HG03442 (cell line): Measurements from ENCODE around the gene TRPM5.
"Not testable (repeated sequence)": the region's sequence is repeated elsewhere in the genome, so short reads cannot be mapped to it uniquely, and the experiment has no call there.

Experiments used
- ATAC-seq: cut with Tn5 transposase; IDR thresholded peaks from one replicate; pipeline ENCODE4 v1.9.1; 2021; ENCODE audit warnings: mild to moderate bottlenecking, moderate library complexity; ENCODE audit not compliant: unreplicated experiment

TRPM5 gene, protein sequence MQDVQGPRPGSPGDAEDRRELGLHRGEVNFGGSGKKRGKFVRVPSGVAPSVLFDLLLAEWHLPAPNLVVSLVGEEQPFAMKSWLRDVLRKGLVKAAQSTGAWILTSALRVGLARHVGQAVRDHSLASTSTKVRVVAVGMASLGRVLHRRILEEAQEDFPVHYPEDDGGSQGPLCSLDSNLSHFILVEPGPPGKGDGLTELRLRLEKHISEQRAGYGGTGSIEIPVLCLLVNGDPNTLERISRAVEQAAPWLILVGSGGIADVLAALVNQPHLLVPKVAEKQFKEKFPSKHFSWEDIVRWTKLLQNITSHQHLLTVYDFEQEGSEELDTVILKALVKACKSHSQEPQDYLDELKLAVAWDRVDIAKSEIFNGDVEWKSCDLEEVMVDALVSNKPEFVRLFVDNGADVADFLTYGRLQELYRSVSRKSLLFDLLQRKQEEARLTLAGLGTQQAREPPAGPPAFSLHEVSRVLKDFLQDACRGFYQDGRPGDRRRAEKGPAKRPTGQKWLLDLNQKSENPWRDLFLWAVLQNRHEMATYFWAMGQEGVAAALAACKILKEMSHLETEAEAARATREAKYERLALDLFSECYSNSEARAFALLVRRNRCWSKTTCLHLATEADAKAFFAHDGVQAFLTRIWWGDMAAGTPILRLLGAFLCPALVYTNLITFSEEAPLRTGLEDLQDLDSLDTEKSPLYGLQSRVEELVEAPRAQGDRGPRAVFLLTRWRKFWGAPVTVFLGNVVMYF (N-terminal part only)

GRCh38 chr11:2443881-2444820 is at the start of gene TRPM5:
TSS of gene TRPM5 (minus strand) at chr11:2444514. CDS start at chr11:2423036, 21,478 bp downstream.
- ATAC-seq = no peak

DNA sequence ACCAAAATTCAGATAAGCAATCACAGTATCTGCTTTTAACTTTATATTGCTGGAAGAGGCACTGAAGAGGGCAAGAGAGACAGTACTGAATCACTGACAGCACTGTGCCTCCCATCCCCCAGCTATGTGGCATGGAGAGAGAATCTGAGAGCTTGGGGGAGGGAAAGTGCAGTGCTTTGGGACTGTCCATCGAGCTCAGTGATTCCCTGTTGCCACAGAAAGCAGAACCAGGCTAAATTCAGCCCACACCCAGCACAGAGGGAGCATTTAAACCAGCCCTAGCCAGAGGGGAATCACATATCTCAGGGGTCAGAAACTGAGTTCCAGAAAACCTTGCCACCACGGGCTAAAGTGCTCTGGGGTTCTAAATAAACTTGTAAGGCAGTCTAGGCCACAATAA is 44.8 kb upstream of the TRPM5 start:
- no peak for ATAC-seq

DNA sequence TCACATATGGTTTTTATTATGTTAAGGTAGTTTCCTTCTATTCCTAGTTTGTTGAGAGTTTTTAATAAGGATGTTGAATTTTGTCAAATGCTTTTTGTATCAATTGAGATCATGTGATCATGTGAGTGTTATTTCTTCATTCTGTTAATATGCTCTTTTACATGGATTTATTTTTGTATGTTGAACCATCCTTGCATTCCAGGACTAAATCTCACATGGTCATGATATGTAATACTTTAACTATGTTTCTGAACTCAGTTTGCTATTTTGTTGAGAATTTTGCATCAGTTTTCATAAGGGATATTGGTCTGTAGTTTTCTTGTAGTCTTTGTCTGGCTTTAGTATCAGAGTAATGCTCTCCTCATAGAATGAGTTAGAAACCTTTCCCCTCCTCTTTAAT is 43.7 kb upstream of the TRPM5 start:
- ATAC-seq = no peak

- ATAC-seq = no peak
These were observed 40.3 kb upstream of the TRPM5 start for GRCh38 chr11:2484576-2485125.

GRCh38 chr11:2483426-2483825 is 39.1 kb upstream of the TRPM5 start:
- no peak for ATAC-seq

- ATAC-seq = no peak
These were observed 38.4 kb upstream of the TRPM5 start for GRCh38 chr11:2482745-2483144.

- ATAC-seq = no peak
These were observed 37.9 kb upstream of the TRPM5 start for GRCh38 chr11:2482204-2482603.

GRCh38 chr11:2481253-2481652 is 36.9 kb upstream of the TRPM5 start:
- no peak for ATAC-seq

DNA sequence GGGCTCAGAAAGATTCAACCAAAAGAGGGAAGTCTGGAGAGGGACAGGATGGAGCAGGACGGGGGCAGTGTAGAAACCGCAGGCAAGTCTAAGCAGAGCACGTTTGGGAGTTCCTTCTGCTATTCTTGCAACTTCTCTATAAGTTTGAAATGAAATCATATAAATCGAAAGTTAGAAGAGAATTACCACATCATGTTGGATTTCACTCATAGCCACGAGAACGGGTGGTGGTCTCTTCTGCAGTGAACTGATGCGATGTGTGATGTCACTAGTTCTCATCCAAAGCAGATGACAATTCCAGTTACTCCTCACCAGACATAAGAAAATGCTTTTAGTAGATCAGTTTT is 36.5 kb upstream of the TRPM5 start:
- no peak for ATAC-seq

- ATAC-seq = not testable (repeated sequence)
These were observed 36.0 kb upstream of the TRPM5 start for GRCh38 chr11:2480067-2480873.

GRCh38 chr11:2477936-2478335 is 33.6 kb upstream of the TRPM5 start:
- ATAC-seq = no peak

DNA sequence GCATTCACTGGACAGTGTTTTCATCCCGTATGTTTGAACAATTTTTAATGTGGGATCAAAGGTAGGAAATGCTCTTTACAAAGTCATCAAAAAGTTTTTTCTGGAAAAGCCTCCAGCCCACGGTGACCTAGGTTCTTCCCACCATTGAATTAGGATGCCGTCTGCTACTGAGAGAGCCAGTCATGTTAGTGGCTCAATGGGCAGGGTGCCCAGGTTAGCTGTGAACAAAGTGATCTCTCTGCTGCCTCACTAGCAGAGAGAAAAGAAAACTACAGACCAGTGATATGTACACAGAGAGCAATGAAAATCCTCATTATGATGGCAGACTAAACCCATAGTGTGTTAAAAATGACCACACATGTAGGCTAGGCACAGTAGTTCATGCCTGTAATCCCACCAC is 32.9 kb upstream of the TRPM5 start:
- ATAC-seq = no peak

GRCh38 chr11:2475136-2475918 is 31.0 kb upstream of the TRPM5 start:
- ATAC-seq = no peak

- no peak for ATAC-seq
These were observed 30.0 kb upstream of the TRPM5 start for GRCh38 chr11:2474059-2474901.

- no peak for ATAC-seq
These were observed 29.2 kb upstream of the TRPM5 start for GRCh38 chr11:2473361-2474058.

DNA sequence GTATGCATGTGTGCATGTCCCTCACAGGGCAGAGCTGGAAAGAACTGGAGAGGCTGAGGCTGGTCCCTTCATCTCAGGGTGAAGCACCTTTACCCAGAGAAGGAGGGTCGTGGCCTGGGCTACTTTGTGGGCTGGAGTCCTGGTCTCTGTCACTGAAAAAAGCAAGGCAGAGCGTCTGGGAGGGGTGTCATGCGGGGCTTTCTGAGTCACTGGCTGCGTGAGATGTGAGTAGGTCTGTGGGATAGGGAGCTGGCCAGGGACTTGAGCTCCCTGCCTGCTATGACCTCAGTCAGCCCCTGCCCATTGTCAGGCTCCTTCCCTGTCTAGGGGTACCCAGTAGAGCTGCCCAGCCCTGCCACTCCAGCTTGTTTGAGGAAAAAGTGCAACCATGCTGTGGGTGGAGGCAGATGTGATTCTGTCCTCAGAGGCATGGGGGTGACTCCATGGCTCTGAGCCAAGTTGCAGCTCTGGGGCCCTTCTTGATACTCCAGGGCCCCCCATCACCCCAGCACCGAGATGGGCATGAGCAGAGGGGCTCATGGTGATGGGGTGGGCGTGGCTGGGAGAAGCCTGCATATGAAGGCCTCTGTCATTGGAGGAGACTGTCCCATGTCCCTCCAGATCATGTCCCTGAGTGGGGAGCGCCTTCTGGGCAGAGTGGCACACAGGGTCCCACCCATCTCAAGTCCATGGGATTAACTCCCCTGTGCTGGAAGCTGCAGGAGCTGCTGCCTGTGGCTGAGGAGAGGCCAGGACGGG is 28.3 kb upstream of the TRPM5 start:
- no peak for ATAC-seq

- ATAC-seq = no peak
These were observed 27.4 kb upstream of the TRPM5 start for GRCh38 chr11:2471804-2472096.
